Tibial nerve (tissue), 4 donors: Measurements from ENCODE around the gene ARSJ. TPM values are rescaled to one million over a fixed set of nuclear protein-coding genes. Genes with fewer than 3 reads are reported as not detected.

Experiments used
- DNase-seq, 2 donors: peaks; one replicate each; pipeline ENCODE4 v3.0.0-alpha.2; 2019; ENCODE audit warnings: low spot score in 2 of 2
- H3K27ac ChIP-seq, 4 donors: fragments of 200-600 bp; sonication (generic) in 3 of 4; one replicate each; pipeline ENCODE4 v1.5.1; 2017 to 2019; ENCODE audit warnings: mild to moderate bottlenecking in 1 of 4
- H3K27me3 ChIP-seq, 2 donors: fragments of 200-600 bp; sonication (generic) in 1 of 2; one replicate each; pipeline versions ENCODE4 v1.5.1 to v1.6.0; 2017 to 2019
- H3K36me3 ChIP-seq, 3 donors: fragments of 200-600 bp; sonication (generic); one replicate each; pipeline ENCODE4 v1.5.1; 2018 to 2019
- H3K4me1 ChIP-seq, 4 donors: fragments of 200-600 bp; sonication (generic) in 3 of 4; one replicate each; pipeline ENCODE4 v1.5.1; 2017 to 2019
- H3K4me3 ChIP-seq, 4 donors: fragments of 200-600 bp; sonication (generic) in 3 of 4; one replicate each; pipeline ENCODE4 v1.5.1; 2017 to 2019; ENCODE audit warnings: mild to moderate bottlenecking in 1 of 4, moderate library complexity in 1 of 4
- H3K9me3 ChIP-seq, 4 donors: fragments of 200-600 bp; sonication (generic) in 3 of 4; one replicate each; pipeline ENCODE4 v1.5.1; 2017 to 2019
- EP300 ChIP-seq, 2 donors: sonication (generic); formaldehyde crosslinking; IDR thresholded peaks; one replicate each; pipeline ENCODE4 v1.6.1; 2017; ENCODE audit warnings: antibody characterized with exemption in 2 of 2, mild to moderate bottlenecking in 1 of 2
- POLR2A ChIP-seq, 2 donors: fragments of 450-650 bp; IDR thresholded peaks; one replicate each; pipeline ENCODE4 v1.6.1; 2017; ENCODE audit warnings: antibody characterized with exemption in 2 of 2, mild to moderate bottlenecking in 2 of 2, moderate library complexity in 2 of 2
- WGBS, 2 donors: methylation state at CpG; one replicate each; pipeline ENCODE4 v1.1.5; 2018; 5-methylcytosine and 5-hydroxymethylcytosine counted together
- total RNA-seq, 4 donors: library from RNA; depleted of rRNA; stranded (reverse); fragments of >200 nt; gene quantifications; one replicate each; pipeline ENCODE4 v1.1.0, GENCODE V29; 2016
- TF ChIP-seq, protein P1 (sequence below), 5 experiments: fragments of 200-600 bp in 3 of 5; fragments of 450-650 bp in 2 of 5; sonication (generic) in 3 of 5; IDR thresholded peaks; one replicate each; pipeline ENCODE4 v1.5.1; 2016 to 2019; ENCODE audit warnings: antibody characterized with exemption in 5 of 5, mild to moderate bottlenecking in 3 of 5, moderate library complexity in 2 of 5

Gene ARSJ
- total RNA-seq, 4 donors from 2014 or later: 1.8 to 5.5 (median 2.1) TPM

- no peaks in the 10 kb centered on the region for H3K4me1 ChIP-seq
- 96 to 98% methylated on average over 1 of the region's 1 CpG for WGBS, 2 donors
- no peak overlapping the region for H3K4me3 ChIP-seq
- no peaks in the 10 kb centered on the region for H3K9me3 ChIP-seq
- H3K27me3 ChIP-seq: no peaks in the 10 kb centered on the region
- H3K36me3 ChIP-seq: no peaks in the 10 kb centered on the region
- TF ChIP-seq EP300 (IDR thresholded peaks at IDR 0.05) (no peak), POLR2A (IDR thresholded peaks at IDR 0.05) (no peak)
- TF ChIP-seq, protein P1, sequence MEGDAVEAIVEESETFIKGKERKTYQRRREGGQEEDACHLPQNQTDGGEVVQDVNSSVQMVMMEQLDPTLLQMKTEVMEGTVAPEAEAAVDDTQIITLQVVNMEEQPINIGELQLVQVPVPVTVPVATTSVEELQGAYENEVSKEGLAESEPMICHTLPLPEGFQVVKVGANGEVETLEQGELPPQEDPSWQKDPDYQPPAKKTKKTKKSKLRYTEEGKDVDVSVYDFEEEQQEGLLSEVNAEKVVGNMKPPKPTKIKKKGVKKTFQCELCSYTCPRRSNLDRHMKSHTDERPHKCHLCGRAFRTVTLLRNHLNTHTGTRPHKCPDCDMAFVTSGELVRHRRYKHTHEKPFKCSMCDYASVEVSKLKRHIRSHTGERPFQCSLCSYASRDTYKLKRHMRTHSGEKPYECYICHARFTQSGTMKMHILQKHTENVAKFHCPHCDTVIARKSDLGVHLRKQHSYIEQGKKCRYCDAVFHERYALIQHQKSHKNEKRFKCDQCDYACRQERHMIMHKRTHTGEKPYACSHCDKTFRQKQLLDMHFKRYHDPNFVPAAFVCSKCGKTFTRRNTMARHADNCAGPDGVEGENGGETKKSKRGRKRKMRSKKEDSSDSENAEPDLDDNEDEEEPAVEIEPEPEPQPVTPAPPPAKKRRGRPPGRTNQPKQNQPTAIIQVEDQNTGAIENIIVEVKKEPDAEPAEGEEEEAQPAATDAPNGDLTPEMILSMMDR (IDR thresholded peaks at IDR 0.05): no peak
- DNase-seq: no peak
- H3K27ac ChIP-seq: no peak overlapping the region
Measured at GRCh38 chr4:113997206-113997605, 17.8 kb upstream of the ARSJ start.

- no peak for DNase-seq
- Histone ChIP-seq H3K36me3 (no peaks in the 10 kb centered on the region), H3K9me3 (no peaks in the 10 kb centered on the region), H3K4me3 (no peak overlapping the region), H3K4me1 (no peaks in the 10 kb centered on the region), H3K27ac (no peak overlapping the region), H3K27me3 (no peaks in the 10 kb centered on the region)
- TF ChIP-seq POLR2A (IDR thresholded peaks at IDR 0.05) (no peak), EP300 (IDR thresholded peaks at IDR 0.05) (no peak)
- TF ChIP-seq, protein P1 (IDR thresholded peaks at IDR 0.05): no peak
- WGBS, 2 donors: 74 to 79% methylated on average over 4 of the region's 4 CpGs
Measured at GRCh38 chr4:113996599-113997177, 17.2 kb upstream of the ARSJ start.

DNA sequence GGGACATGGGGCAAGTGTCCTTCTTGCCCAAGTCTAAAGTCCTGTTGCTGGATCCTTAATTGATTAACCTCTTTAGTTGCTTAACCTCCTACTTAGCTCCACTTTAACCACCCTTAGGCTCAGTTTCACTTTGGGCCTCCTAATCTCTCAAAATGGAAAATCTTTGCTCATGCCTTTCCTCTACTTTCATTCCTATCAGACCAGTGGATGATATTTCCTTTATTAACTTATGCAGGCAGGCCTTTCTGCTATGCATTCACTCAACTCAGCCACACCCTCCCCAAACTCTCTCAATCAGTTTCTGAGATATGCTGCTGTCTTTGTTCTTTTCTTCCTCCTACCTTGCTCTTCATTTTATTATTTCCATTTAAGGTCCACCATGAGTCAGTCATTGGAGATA is 14.4 kb upstream of the ARSJ start:
- TF ChIP-seq, protein P1 (IDR thresholded peaks at IDR 0.05): no peak
- TF ChIP-seq EP300 (IDR thresholded peaks at IDR 0.05): no peak
- no peak for TF ChIP-seq POLR2A (IDR thresholded peaks at IDR 0.05)
- Histone ChIP-seq H3K36me3 (no peaks in the 10 kb centered on the region), H3K4me3 (no peak overlapping the region), H3K4me1 (no peaks in the 10 kb centered on the region), H3K27me3 (no peaks in the 10 kb centered on the region), H3K9me3 (no peaks in the 10 kb centered on the region), H3K27ac (no peak overlapping the region)
- DNase-seq: no peak

GRCh38 chr4:113990886-113991285 is 11.4 kb upstream of the ARSJ start:
- Histone ChIP-seq H3K27ac (no peak overlapping the region), H3K27me3 (no peaks in the 10 kb centered on the region), H3K4me3 (no peak overlapping the region), H3K4me1 (no peaks in the 10 kb centered on the region), H3K9me3 (no peaks in the 10 kb centered on the region), H3K36me3 (no peaks in the 10 kb centered on the region)
- TF ChIP-seq EP300 (IDR thresholded peaks at IDR 0.05) (no peak), POLR2A (IDR thresholded peaks at IDR 0.05) (no peak)
- TF ChIP-seq, protein P1 (IDR thresholded peaks at IDR 0.05): no peak
- no peak for DNase-seq
- 78% methylated on average over 3 of the region's 3 CpGs for WGBS, 2 donors

GRCh38 chr4:113987382-113987941 is 8.0 kb upstream of the ARSJ start:
- H3K36me3 ChIP-seq: no peaks in the 10 kb centered on the region
- TF ChIP-seq POLR2A (IDR thresholded peaks at IDR 0.05) (no peak), EP300 (IDR thresholded peaks at IDR 0.05) (no peak)
- TF ChIP-seq, protein P1 (IDR thresholded peaks at IDR 0.05): no peak
- H3K27me3 ChIP-seq: no peaks in the 10 kb centered on the region
- no peaks in the 10 kb centered on the region for H3K9me3 ChIP-seq
- 82 to 86% methylated on average over 3 of the region's 3 CpGs for WGBS, 2 donors
- no peak overlapping the region for H3K27ac ChIP-seq
- no peaks in the 10 kb centered on the region for H3K4me1 ChIP-seq
- DNase-seq: no peak
- H3K4me3 ChIP-seq: no peak overlapping the region
